Gastrocnemius medialis (tissue), 4 donors: ENCODE results near the gene SLC1A7.

Experiments used
- CTCF ChIP-seq, 5 experiments: fragments of 450-650 bp in 3 of 5; fragments of 200-600 bp in 2 of 5; sonication (generic) in 2 of 5; IDR thresholded peaks in 4 of 5; conservative IDR thresholded peaks in 1 of 5; 1 replicate in 4 of 5; 2 replicates in 1 of 5; pipeline ENCODE4 v1.5.1; 2016 to 2019; ENCODE audit warnings: antibody characterized with exemption in 5 of 5, mild to moderate bottlenecking in 3 of 5, moderate library complexity in 3 of 5
- POLR2A ChIP-seq, 2 donors: fragments of 450-650 bp; IDR thresholded peaks; one replicate each; pipeline ENCODE4 v1.6.1; 2017; ENCODE audit warnings: antibody characterized with exemption in 2 of 2, mild to moderate bottlenecking in 2 of 2, moderate library complexity in 2 of 2

GRCh38 chr1:53094533-53094919 is 47.9 kb downstream of the SLC1A7 start:
- TF ChIP-seq POLR2A (IDR thresholded peaks at IDR 0.05) (no peak), CTCF (IDR thresholded peaks at IDR 0.05 in 4 of 5, conservative IDR thresholded peaks at IDR 0.05 in 1 of 5) (no peak)
